GM20000 (cell line): ENCODE data around the gene ANKDD1B.

ENCODE experiments used
- DNase-seq: peaks from one replicate; pipeline ENCODE4 v3.0.0; 2012; ENCODE audit warnings: low spot score
- CTCF ChIP-seq: IDR thresholded peaks from 2 replicates; pipeline ENCODE4 v1.5.1; 2012; ENCODE audit warnings: mild to moderate bottlenecking, control low read depth; ENCODE audit errors: extremely low read depth, missing control alignments

ANKDD1B gene

GRCh38 chr5:75653521-75653920, 42.3 kb downstream of the ANKDD1B start:
- no peak for DNase-seq
- TF ChIP-seq CTCF: no peak

GRCh38 chr5:75654693-75655295, 43.5 kb downstream of the ANKDD1B start:
- no peak for DNase-seq
- TF ChIP-seq CTCF: no peak

GRCh38 chr5:75656311-75657003, 45.2 kb downstream of the ANKDD1B start:
- no peak for TF ChIP-seq CTCF
- no peak for DNase-seq

GRCh38 chr5:75659791-75660450, 48.7 kb downstream of the ANKDD1B start:
- no peak for TF ChIP-seq CTCF
- no peak for DNase-seq

GRCh38 chr5:75660678-75661465, 49.6 kb downstream of the ANKDD1B start:
- DNase-seq: no peak
- TF ChIP-seq CTCF: no peak

GRCh38 chr5:75662061-75662460, 50.8 kb downstream of the ANKDD1B start:
- no peak for DNase-seq
- no peak for TF ChIP-seq CTCF
